OCI-LY3 (cell line): ENCODE data around the gene ZBTB45.

Experiments used
- CTCF ChIP-seq: fragments of 200-600, 300-600 bp; sonication (generic); IDR thresholded peaks from 2 replicates; pipeline ENCODE4 v1.5.1; 2014; ENCODE audit warnings: antibody characterized with exemption, low read length, low read depth
- EZH2phosphoT487 ChIP-seq: fragments of 200-600 bp; shearing (Covaris generic); IDR thresholded peaks from 2 replicates; pipeline ENCODE4 v1.6.1; 2018; ENCODE audit warnings: antibody characterized with exemption, mixed run types, low read depth

GRCh38 chr19:58563823-58564222 is 44.2 kb upstream of the ZBTB45 start:
- TF ChIP-seq CTCF, result no peak
- TF ChIP-seq EZH2phosphoT487, result no peak
